Effector memory CD4-positive, alpha-beta T cell (primary cell): ENCODE measurements around the gene CCDC194.

Experiments used
- DNase-seq, 3 donors: peaks; one replicate each; pipeline ENCODE4 v3.0.0-alpha.2; 2020
- H3K27ac ChIP-seq: 2 replicates; pipeline ENCODE4 v1.7.0; 2013; ENCODE audit warnings: mild to moderate bottlenecking, low read length, moderate library complexity; ENCODE audit not compliant: insufficient read depth, poor library complexity, severe bottlenecking
- H3K27me3 ChIP-seq: replicated peaks from 2 replicates; pipeline ENCODE4 v1.7.0; 2013; ENCODE audit warnings: mild to moderate bottlenecking, low read length; ENCODE audit not compliant: insufficient read depth, control insufficient read depth, poor library complexity, severe bottlenecking
- H3K36me3 ChIP-seq: 2 replicates; pipeline ENCODE4 v1.7.0; 2013; ENCODE audit warnings: mild to moderate bottlenecking, low read length, moderate library complexity; ENCODE audit not compliant: control insufficient read depth, insufficient read depth
- H3K4me1 ChIP-seq: 2 replicates; pipeline ENCODE4 v1.7.0; 2013; ENCODE audit warnings: low read length, mild to moderate bottlenecking; ENCODE audit not compliant: control insufficient read depth, insufficient read depth, poor library complexity, severe bottlenecking
- H3K4me3 ChIP-seq: 2 replicates; pipeline ENCODE4 v1.7.0; 2013; ENCODE audit warnings: low read length, low read depth, mild to moderate bottlenecking; ENCODE audit not compliant: insufficient read depth, poor library complexity, severe bottlenecking
- H3K9me3 ChIP-seq: 2 replicates; pipeline ENCODE4 v1.7.0; 2013; ENCODE audit warnings: mild to moderate bottlenecking, low read length, moderate library complexity; ENCODE audit not compliant: control insufficient read depth

The CCDC194 gene

GRCh38 chr19:17391371-17392151 is 2.4 kb downstream of the CCDC194 start:
- Histone ChIP-seq H3K4me3 (peak overlapping the region; percentile 14), H3K9me3 (no peaks in the 10 kb centered on the region), H3K27me3 (no peaks in the 10 kb centered on the region), H3K4me1 (peaks cover 21% of the 10 kb centered on the region), H3K27ac (no peak overlapping the region), H3K36me3 (no peaks in the 10 kb centered on the region)
- no peak for DNase-seq

DNA sequence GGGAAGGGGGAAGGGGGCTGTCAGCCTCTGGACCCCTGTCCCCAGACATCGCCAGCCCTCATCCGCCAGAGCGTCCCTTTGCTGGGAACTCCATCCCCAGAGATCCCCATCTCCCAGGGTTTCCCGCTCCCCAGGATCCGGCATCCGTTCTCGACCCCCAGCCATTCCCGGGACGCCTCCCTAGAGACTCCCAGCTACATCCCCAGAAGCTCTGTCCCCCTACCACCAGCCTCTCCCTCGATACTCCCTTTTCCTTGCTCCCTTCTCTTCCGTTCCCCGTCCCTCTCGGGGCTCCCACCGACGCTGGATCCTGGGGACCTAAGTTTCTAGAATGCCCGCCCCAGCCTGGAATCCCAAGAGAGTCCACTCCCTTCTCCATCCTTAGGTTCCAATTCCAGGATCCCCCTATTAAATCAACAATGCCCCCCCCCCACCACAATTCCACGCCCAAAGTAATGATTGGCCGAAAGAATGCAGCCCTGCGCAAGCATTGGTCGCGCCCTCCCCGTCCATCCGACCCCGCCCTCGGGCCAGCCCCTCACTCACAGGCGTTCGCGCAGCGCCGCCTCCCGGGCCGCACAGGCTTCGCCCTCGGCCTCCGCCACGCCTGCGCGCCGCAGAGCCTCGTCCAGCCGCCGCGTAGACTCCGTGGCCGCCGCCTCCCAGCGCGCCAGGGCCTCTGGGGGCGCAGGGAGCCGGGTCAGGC is 3.2 kb downstream of the CCDC194 start:
- DNase-seq: peak; percentile 75 to 82 (median 81)
- peak overlapping the region; percentile 66 for H3K4me3 ChIP-seq
- H3K27ac ChIP-seq: no peak overlapping the region
- H3K4me1 ChIP-seq: peaks cover 21% of the 10 kb centered on the region
- no peaks in the 10 kb centered on the region for H3K9me3 ChIP-seq
- no peaks in the 10 kb centered on the region for H3K27me3 ChIP-seq
- H3K36me3 ChIP-seq: no peaks in the 10 kb centered on the region

- Histone ChIP-seq H3K36me3 (no peaks in the 10 kb centered on the region), H3K27me3 (no peaks in the 10 kb centered on the region), H3K4me1 (peaks cover 19% of the 10 kb centered on the region), H3K27ac (no peak overlapping the region), H3K9me3 (no peaks in the 10 kb centered on the region), H3K4me3 (peak overlapping the region; percentile 66)
- DNase-seq: no peak
Measured at GRCh38 chr19:17389957-17390664, 3.9 kb downstream of the CCDC194 start.

DNA sequence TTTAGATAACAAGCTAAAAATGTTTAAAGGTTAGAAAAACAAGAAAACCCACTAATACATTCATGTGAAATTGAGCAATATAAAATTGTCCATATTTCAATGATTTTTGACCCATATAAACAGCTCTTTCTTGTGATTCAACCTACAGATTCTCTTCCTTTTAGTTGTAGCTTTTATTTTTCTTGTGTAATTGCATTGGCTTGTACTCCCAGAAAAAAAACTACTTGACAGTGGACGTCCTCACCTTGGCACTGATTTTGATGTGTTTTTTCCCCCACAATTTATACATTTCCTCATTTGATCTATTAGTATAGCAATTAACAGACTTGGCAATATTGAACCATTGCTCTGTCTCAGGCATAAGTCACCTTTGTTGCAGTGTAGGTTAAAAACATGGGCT is 4.7 kb downstream of the CCDC194 start:
- H3K27ac ChIP-seq: no peak overlapping the region

DNA sequence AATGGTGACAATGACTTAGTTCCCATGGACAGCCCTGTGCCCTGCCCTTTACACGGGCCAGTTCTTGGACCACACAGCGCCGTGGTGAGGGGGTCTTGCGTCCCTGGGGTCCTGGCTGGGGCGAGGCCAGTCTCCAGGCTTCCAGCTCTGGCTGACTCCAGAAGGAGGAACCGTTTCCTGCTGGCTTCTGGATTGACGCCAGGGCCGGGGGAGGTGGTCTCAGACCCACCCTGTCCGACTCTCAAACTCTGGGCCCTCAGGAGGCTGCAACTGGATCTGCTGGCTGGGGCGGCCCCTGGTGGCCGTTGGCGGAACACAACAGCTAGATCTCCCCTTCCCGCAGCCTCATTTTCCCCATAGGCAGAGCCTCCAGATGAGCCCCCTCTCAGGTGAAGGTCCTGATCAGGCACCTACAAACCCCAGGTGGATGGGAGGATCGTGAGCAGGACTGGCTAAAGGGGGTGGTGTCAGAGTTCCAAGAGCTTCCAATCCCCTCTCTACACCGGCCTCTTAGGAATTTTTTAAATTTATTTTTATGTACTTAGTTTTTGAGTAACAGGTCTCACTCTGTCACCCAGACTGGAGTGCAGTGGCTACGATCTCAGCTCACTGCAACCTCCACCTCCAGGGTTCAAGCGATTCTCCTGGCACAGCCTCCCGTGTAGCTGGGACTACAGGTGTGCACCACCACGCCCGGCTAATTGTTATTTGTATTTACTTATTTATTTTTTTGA is 8.0 kb downstream of the CCDC194 start:
- Histone ChIP-seq H3K9me3 (no peaks in the 10 kb centered on the region), H3K27ac (no peak overlapping the region), H3K27me3 (no peaks in the 10 kb centered on the region), H3K36me3 (no peaks in the 10 kb centered on the region), H3K4me3 (no peak overlapping the region), H3K4me1 (peaks cover 8% of the 10 kb centered on the region)
- peak in 2 of 3 donors; percentile 28 to 40 for DNase-seq

More for the DNA sequence above, 4.7 kb downstream of the CCDC194 start:
- Histone ChIP-seq H3K4me1 (peaks cover 15% of the 10 kb centered on the region), H3K27me3 (no peaks in the 10 kb centered on the region), H3K9me3 (no peaks in the 10 kb centered on the region), H3K36me3 (no peaks in the 10 kb centered on the region), H3K4me3 (no peak overlapping the region)
- no peak for DNase-seq

DNA sequence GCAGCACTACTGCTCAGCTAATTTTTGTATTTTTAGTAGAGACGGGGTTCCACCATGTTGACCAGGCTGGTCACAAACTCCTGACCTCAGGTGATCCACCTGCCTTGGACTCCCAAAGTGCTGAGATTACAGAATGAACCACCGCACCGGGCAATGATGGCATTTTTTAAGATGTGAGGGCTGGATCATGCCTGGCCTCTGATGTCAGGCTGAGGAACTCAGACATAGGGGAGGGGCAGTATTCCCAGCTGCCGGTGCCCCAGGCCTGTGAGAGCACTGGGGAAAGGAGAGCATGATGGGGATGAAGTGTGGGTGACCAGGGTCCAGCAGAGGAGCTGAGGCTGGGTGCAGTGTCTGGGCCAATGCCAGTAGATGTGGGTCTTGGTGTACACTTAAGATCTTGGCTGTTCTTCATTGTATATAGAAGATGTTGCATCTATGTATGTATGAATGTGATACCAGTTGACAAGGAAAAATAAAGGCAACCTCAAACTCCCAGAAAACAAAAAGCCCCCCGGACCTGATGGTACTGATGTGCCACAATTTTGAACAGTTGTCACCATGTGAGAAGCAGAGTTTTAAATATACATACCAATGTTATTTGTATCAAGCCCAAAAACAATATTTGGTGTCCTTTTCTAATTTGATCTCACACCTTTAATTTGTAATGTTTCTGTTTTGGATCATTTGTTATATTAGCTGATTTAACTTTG is 13.4 kb downstream of the CCDC194 start:
- Histone ChIP-seq H3K4me3 (no peak overlapping the region), H3K4me1 (no peaks in the 10 kb centered on the region), H3K36me3 (no peaks in the 10 kb centered on the region), H3K9me3 (no peaks in the 10 kb centered on the region), H3K27me3 (no peaks in the 10 kb centered on the region), H3K27ac (no peak overlapping the region)
- DNase-seq: no peak

GRCh38 chr19:17379221-17379631 is 14.8 kb downstream of the CCDC194 start:
- Histone ChIP-seq H3K36me3 (no peaks in the 10 kb centered on the region), H3K27me3 (no peaks in the 10 kb centered on the region), H3K4me3 (no peak overlapping the region), H3K4me1 (no peaks in the 10 kb centered on the region), H3K27ac (no peak overlapping the region), H3K9me3 (no peaks in the 10 kb centered on the region)
- DNase-seq: no peak

GRCh38 chr19:17378271-17378670 is 15.7 kb downstream of the CCDC194 start:
- no peaks in the 10 kb centered on the region for H3K36me3 ChIP-seq
- no peak overlapping the region for H3K27ac ChIP-seq
- no peak for DNase-seq
- no peaks in the 10 kb centered on the region for H3K4me1 ChIP-seq
- no peaks in the 10 kb centered on the region for H3K9me3 ChIP-seq
- H3K4me3 ChIP-seq: no peak overlapping the region
- no peaks in the 10 kb centered on the region for H3K27me3 ChIP-seq

GRCh38 chr19:17376935-17377600 is 16.9 kb downstream of the CCDC194 start, which contains the start of gene PLVAP:
Gene PLVAP, minus strand, starts transcription at chr19:17377342. Its CDS starts 54 bp downstream, at chr19:17377288.
- Histone ChIP-seq H3K27me3 (no peaks in the 10 kb centered on the region), H3K9me3 (no peaks in the 10 kb centered on the region), H3K36me3 (no peaks in the 10 kb centered on the region), H3K27ac (no peak within 1 kb of the TSS), H3K4me3 (no peak within 1 kb of the TSS), H3K4me1 (no peaks in the 10 kb centered on the region)
- DNase-seq: no peak
